ENCODE measurements around the gene KIF3A. TPM values are rescaled to one million over a fixed set of nuclear protein-coding genes. Genes with fewer than 3 reads are reported as not detected.

Gene KIF3A
- total RNA-seq, 1 donor from 2014 or later, result 9.2 TPM

- intact Hi-C loops (cut with micrococcal nuclease), result no loop called here
- ChIA-PET POLR2A (no interaction called here), CTCF (no interaction called here)
- Mint-ChIP-seq H3K4me3 (no peak overlapping the region), H3K27ac (no peak overlapping the region), H3K36me3 (ENCODE audit: low read depth) (no peaks in the 10 kb centered on the region), H3K27me3 (no peaks in the 10 kb centered on the region), H3K9me3 (no peaks in the 10 kb centered on the region), H3K4me1 (no peaks in the 10 kb centered on the region)
- no peak for ATAC-seq (ENCODE audit: low read depth)
- no peak for DNase-seq
- TF ChIP-seq CTCF (IDR thresholded peaks at IDR 0.05), result no peak
Observed at GRCh38 chr5:132760049-132760420, 22.7 kb upstream of the KIF3A start.

GRCh38 chr5:132759114-132760048 lies 22.0 kb upstream of the KIF3A start:
- no peaks in the 10 kb centered on the region for H3K9me3 Mint-ChIP-seq
- intact Hi-C loops (cut with micrococcal nuclease), result no loop called here
- CTCF ChIA-PET, result no interaction called here
- H3K36me3 Mint-ChIP-seq (ENCODE audit: low read depth), result no peaks in the 10 kb centered on the region
- DNase-seq, result no peak
- no peaks in the 10 kb centered on the region for H3K4me1 Mint-ChIP-seq
- ATAC-seq (ENCODE audit: low read depth), result no peak
- H3K4me3 Mint-ChIP-seq, result no peak overlapping the region
- H3K27ac Mint-ChIP-seq, result no peak overlapping the region
- POLR2A ChIA-PET, result no interaction called here
- no peak for TF ChIP-seq CTCF (IDR thresholded peaks at IDR 0.05)
- no peaks in the 10 kb centered on the region for H3K27me3 Mint-ChIP-seq

- ChIA-PET CTCF (no interaction called here), POLR2A (no interaction called here)
- intact Hi-C loops (cut with micrococcal nuclease), result no loop called here
- Mint-ChIP-seq H3K27ac (no peak overlapping the region), H3K4me3 (no peak overlapping the region), H3K36me3 (ENCODE audit: low read depth) (no peaks in the 10 kb centered on the region), H3K27me3 (no peaks in the 10 kb centered on the region), H3K9me3 (no peaks in the 10 kb centered on the region), H3K4me1 (no peaks in the 10 kb centered on the region)
- ATAC-seq (ENCODE audit: low read depth) (no peak), DNase-seq (no peak)
- TF ChIP-seq CTCF (IDR thresholded peaks at IDR 0.05), result no peak
Observed at GRCh38 chr5:132758451-132758850, 21.1 kb upstream of the KIF3A start.

- Mint-ChIP-seq H3K27me3 (no peaks in the 10 kb centered on the region), H3K27ac (no peak overlapping the region), H3K4me3 (no peak overlapping the region), H3K36me3 (ENCODE audit: low read depth) (no peaks in the 10 kb centered on the region), H3K4me1 (peaks cover 5% of the 10 kb centered on the region), H3K9me3 (no peaks in the 10 kb centered on the region)
- CTCF ChIA-PET, result no interaction called here
- POLR2A ChIA-PET, result interaction anchor here (0.6 kb wide), 1 partner anchor 260 kb away, joined by 3 read pairs; no protein-coding TSS in a partner anchor
- intact Hi-C loops (cut with micrococcal nuclease), result no loop called here
- DNase-seq (no peak), ATAC-seq (ENCODE audit: low read depth) (no peak)
- no peak for TF ChIP-seq CTCF (IDR thresholded peaks at IDR 0.05)
Observed at GRCh38 chr5:132756542-132756941, 19.2 kb upstream of the KIF3A start.

- intact Hi-C loops (cut with micrococcal nuclease), result no loop called here
- Mint-ChIP-seq H3K27ac (no peak overlapping the region), H3K27me3 (no peaks in the 10 kb centered on the region), H3K4me3 (no peak overlapping the region), H3K36me3 (ENCODE audit: low read depth) (no peaks in the 10 kb centered on the region), H3K4me1 (peaks cover 14% of the 10 kb centered on the region), H3K9me3 (no peaks in the 10 kb centered on the region)
- no peak for TF ChIP-seq CTCF (IDR thresholded peaks at IDR 0.05)
- CTCF ChIA-PET, result interaction anchor here (1.1 kb wide), 1 partner anchor 65 kb away, joined by 3 read pairs; no protein-coding TSS in a partner anchor
- ATAC-seq (ENCODE audit: low read depth) (no peak), DNase-seq (no peak)
- POLR2A ChIA-PET, result no interaction called here
Observed at GRCh38 chr5:132754947-132755346, 17.6 kb upstream of the KIF3A start.
